B cell (primary cell): ENCODE measurements around the gene CHST15.

Experiments
- EZH2 ChIP-seq: IDR thresholded peaks from 2 replicates; pipeline ENCODE4 v1.6.1; 2012; ENCODE audit warnings: borderline replicate concordance, low read depth, mild to moderate bottlenecking, moderate library complexity, low read length; ENCODE audit not compliant: insufficient read depth, poor library complexity, severe bottlenecking
- TF ChIP-seq, protein P1 (sequence below): fragments of 200-600 bp; IDR thresholded peaks from one replicate; pipeline ENCODE4 v1.8.0; 2022; ENCODE audit warnings: antibody characterized with exemption, mild to moderate bottlenecking

DNA sequence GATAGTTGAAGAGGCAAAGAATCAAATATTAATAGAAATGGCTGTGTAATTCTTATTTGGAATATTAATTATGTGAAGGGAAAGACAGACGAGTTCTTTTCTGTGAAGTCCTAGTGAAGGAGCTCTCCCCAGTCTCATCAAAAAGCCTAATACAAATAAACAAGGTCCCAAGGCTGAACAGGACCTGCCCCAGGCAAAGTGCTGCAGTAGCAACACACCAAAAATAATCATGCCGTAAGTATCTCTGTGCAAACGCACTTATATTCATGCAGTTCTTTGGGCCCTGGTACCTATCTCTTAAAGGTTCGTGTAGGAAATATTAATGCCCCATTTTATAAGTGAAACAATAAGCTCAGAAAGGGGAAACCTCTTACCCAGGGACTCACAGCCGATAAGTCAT is 12.2 kb upstream of the CHST15 start:
- TF ChIP-seq, protein P1, sequence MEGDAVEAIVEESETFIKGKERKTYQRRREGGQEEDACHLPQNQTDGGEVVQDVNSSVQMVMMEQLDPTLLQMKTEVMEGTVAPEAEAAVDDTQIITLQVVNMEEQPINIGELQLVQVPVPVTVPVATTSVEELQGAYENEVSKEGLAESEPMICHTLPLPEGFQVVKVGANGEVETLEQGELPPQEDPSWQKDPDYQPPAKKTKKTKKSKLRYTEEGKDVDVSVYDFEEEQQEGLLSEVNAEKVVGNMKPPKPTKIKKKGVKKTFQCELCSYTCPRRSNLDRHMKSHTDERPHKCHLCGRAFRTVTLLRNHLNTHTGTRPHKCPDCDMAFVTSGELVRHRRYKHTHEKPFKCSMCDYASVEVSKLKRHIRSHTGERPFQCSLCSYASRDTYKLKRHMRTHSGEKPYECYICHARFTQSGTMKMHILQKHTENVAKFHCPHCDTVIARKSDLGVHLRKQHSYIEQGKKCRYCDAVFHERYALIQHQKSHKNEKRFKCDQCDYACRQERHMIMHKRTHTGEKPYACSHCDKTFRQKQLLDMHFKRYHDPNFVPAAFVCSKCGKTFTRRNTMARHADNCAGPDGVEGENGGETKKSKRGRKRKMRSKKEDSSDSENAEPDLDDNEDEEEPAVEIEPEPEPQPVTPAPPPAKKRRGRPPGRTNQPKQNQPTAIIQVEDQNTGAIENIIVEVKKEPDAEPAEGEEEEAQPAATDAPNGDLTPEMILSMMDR: no peak
- no peak for TF ChIP-seq EZH2
